Activated gamma-delta T cell treated with Interleukin-2 at 50 U/mL for 16 hours (primary cell): ENCODE results near the gene CHST11.

Source experiments
- DNase-seq: peaks from one replicate; pipeline ENCODE4 v3.0.0-alpha.2; 2020

The CHST11 gene

DNA sequence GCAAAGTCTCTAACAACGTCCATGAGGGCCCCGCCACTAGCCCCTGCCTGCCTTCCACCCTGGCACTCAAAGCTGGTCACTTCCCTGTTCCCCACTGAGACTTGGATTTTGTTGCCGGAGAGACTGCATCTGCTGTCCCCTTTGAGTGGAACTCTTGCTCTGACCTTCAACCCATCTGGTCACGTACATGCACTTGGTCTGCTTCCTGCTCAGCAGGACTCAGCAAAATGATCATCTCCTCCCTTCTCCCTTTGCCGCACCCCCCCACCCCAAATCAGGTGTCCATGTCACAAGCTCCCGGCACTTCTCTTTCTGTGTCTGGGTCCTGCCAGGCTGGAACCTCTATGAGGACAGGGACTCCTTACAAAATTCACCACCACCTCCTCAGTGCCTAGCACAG, 180.9 kb downstream of the CHST11 start:
- no peak for DNase-seq

DNA sequence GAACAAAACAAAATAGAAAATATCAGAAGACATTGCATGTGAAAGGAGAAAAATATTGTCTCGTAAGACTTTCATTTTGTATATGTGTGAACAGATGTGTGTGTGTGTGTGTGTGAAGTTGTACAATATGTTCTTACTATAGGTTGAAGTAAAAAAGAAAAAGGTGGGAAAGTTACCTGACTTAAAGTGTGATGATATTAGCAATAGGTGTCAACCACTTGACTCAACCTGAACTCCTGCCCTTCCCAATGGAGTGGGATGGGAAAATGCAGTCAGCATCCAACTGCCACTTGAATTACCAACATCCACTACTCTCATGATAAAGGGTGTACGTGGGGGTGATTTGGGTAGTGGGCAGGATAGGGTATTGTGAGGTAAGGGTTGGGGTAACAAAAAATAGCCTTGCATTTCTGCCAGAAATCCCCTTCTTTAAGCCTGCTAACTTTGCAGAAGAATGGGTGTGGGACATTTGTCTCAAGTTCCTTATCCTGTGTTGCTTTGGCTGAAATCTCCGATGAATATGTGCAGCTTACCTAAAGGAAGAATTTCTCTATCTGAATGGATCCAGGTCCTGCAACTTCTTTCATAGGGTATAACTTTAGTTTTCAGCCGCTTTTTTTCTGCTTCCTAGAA, 181.6 kb downstream of the CHST11 start:
- DNase-seq = no peak

DNA sequence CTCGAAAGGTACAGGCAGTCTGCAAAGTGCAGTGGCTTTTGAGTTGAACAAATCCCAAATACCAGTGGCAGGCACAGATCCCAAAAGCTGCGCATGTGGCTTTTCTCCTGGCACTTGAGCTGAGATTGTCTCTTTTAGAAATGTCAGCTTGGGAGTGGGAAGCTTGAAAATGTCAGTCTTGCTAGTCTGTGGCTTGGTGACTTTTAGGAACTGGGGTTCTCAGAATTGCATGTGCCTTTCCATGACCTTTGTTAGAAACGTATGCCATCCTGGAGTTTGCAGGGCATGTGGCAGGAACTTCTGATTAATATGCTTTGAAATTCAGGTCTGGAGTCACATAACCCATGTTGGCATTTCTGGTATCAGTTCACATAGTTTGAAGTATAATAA, 182.1 kb downstream of the CHST11 start:
- no peak for DNase-seq

DNA sequence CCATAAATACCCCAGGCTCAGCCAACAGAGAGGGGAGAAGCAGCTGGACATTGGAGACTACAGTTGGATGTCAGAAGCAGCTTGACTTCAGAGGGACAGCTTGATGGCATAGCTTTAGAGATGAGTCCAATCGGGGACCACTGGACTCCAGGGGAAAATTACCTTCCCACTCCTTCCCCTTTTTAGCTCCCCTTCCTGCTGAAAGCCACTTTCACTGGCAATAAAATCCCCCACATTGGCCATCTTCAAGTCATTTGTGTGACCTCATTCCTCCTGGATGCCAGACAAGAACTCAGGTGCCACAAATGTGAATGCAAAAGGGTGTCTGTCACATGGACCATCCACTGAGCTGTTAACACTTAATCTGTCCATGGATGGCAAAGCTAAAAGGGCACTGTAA, 184.2 kb downstream of the CHST11 start:
- no peak for DNase-seq

DNA sequence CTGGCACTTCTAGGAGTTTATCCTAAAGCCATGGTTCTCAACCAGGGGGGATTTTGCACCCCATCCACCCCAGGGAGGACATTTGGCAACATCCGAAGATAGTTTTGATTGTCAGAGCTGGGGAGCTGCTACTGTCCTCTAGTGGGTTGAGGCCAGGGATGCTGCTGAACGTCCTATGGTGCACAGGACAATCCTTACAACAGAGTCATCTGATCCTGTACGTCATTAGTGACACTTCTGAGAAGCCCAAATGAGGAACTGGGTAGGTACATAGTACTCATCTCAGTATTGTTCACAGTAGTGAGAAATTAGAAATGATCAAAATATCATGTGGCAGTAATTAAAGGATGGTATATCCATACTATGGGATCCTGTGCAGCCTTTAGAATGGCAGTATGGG, 185.1 kb downstream of the CHST11 start:
- DNase-seq = no peak

DNA sequence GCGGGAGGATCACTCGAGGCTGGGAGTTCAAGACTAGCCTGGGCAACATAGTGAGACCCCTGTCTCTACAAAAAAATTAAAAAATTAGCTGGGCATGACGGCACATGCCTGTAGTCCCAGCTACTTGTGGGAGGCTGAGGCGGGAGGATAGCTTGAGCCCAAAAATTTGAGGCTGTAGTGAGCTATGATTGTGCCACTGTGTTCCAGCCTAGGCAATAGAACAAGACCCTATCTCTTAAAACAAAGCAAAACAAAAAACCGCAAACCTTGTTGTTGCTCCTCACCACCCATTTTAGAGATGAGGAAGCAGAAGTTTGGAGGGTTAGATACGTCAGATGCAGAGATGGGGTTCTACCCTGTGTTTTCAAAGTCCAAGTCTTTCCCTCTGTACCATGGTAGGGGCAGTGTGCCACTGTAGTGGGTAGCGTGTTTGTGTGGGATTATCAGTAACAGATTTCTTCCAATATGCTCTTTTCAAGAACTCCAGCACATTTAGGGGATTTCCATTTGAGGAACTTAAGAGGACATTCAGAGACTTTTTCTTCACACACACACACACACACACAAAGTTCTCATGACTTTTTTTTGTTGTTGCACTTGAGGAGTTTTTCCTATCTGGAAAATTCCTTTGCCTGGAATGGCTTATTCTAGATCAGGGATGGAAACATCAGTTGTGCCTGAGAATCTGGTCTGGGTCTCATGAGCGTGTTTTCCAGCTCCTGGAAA, 186.5 kb downstream of the CHST11 start:
- DNase-seq = no peak

DNA sequence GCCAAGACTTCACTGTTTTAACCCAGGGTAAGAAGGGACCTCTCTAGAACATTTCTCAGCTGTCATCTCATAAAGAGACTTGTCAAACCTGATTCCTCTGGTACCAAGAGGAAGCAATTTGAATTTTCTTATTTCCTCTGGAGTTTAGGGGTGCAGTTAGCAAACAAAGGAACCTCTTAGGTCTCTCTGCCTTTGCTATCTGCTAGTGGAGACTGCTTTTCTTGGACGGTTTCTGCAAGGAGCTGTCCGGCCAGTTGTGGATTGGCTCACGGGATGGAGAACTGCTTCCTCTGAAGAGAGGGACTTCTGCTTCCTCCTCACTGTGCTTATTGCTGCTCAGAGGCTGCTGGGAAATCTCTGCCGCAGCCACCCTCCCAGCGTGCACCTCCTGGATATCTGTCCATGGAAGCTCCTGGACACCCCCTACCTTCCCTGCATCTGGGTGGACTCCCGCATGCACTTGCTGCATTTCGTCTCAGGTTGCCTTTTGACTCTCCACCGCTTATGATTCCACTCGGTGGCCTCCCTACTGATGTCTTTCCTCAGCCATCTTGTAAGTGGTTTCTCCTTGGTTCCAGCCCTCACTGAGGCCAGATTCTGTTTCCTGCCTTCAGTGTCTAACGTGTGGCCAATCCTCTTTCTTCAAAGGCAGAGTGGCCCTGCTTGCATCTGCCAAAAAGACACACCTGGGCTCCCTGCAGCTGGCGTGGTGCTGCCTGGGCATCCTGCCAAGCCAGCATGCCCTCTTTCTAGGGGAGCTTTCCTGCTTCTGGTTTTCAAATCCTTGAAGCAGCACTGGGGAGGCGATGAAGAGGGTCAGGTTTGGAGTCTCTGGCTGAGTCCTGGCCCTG, 187.3 kb downstream of the CHST11 start:
- DNase-seq = peak; percentile 10

DNA sequence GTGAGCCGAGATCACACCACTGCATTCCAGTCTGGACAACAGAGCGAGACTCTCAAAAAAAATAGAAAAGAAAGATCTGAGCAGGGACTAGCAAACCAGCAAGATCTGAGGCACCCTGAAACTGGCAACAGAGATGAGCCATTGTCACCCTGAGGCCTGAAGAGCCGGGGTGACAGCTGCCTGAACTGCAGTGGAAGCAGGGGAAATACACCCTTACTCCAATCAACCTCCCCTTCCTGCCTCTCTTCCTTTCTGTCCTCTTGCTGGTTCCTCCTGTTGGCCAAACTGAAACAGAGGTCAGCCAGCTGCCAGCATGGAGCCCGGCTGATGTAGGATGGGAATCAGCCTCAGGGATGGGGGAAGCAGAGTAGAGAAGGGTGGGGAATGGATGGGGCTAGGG, 192.0 kb downstream of the CHST11 start:
- DNase-seq = no peak

DNA sequence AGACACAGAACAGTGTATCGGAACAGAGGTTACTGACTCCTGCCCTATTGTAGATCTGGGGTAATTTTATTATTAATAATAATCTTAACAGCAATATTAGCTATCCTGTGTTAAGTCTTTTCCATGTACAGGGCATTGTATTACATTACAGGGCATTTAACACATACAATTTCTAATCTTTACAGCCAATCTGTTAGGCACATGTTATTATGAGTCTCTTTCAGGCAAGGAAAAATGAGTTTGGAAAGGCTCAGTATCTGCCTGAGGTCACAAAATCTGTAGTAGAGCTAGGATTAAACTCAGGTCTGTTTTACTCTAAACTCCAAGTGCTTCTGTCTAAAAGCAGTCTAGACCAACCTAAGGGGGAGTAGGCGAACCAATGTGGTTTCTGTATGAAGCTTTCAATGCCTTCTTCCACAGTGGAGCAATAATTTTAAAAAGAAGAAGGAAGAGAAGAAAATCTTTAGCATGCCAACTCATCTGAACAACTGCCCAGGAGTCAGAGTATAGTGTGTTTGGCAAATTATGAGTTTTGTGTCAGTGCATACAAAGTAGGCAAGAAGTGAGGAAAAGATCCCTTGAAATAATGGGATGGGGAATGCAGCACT, 192.6 kb downstream of the CHST11 start:
- no peak for DNase-seq

DNA sequence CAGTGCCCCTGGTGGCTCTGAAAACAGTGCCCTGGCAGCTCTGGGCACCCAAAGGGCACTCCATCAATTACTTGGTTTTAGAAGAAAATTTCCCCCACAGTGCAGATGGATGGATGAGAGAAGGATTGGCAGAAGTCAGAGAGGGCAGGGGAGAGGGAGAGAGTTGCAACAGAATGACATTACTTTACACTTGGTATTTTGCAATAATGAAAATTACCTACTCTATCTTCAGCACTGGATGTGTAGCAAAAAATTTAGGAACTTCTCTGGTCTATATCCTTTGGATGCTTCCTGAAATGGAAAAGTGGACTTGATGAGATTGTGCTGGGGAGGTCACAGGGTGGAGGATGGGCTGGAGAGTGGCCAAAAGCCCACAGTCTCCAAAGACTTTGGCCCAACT, 193.2 kb downstream of the CHST11 start:
- DNase-seq = no peak

DNA sequence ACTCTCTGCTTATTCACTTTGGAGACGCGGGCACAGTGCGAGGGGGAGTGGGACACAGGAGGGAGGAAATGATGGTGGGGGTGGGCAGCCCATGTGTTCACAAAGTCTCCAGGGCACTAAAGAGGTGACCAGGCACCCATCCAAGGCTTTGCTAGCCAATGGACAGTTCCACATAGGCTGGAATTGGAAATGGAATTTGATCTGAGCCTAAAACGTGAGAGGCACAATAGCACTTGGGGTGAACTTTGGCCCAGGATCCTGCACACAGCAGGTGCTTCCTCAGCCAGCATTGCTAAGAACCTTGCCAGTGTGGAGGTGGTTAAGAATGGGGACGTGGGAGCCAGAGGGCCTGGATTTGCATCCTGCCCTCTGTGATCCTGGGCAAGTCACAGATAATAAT, 193.8 kb downstream of the CHST11 start:
- no peak for DNase-seq

DNA sequence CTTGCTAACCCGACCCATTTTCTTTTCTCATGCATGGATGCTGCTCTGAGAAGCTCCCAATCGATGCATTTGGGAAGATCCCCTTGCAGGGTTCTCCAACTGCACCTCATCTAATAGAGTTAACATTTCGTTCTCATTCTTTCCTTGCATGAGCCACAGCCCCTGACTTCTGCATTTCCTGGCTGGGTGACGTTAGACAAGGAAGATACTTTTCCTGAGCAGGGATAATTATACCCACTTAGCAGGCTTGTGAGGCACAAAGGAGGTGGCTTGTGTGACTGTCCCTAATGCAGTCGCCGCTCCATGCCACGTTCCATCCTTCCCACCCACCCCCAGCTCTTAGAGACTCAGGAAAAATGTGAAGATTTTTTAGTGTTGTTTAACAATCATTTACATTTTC, 195.1 kb downstream of the CHST11 start:
- no peak for DNase-seq

DNA sequence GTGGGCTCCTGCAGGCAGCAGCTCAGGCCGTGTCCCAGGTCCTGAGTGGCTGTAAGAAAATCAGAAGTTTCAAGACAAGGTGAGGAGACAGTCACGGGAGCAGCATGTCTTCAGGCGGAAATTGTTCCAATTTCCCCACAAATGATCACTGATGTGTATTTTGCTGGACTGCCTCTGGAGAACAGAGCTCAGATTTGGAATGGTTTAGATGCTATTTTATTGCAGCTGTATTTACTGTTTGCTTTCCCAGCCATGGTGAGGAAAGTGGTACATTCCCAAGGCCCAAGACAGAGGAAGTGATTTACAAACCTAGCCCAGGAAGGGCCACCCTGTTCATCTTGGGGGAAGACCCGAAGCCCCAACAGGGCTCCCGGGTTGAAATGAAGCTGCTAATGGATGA, 195.6 kb downstream of the CHST11 start:
- no peak for DNase-seq

DNA sequence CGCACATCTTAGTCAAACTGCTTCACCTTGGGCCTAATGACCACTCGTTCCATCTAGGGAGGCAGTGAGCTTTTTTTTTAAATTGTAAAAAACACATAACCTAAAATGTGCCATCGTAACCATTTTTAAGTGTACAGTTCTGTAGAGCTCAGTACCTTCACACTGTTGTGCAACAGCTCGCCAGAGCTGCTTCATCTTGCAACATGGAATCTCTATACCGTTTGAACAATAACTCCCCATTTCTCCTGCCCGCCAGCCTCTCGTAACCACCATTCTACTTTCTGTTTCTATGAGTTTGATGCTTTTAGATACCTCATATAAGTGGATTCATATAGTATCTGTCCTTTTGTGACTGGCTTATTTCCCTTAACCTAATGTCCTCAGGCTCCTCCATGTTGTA, 196.2 kb downstream of the CHST11 start:
- no peak for DNase-seq

DNA sequence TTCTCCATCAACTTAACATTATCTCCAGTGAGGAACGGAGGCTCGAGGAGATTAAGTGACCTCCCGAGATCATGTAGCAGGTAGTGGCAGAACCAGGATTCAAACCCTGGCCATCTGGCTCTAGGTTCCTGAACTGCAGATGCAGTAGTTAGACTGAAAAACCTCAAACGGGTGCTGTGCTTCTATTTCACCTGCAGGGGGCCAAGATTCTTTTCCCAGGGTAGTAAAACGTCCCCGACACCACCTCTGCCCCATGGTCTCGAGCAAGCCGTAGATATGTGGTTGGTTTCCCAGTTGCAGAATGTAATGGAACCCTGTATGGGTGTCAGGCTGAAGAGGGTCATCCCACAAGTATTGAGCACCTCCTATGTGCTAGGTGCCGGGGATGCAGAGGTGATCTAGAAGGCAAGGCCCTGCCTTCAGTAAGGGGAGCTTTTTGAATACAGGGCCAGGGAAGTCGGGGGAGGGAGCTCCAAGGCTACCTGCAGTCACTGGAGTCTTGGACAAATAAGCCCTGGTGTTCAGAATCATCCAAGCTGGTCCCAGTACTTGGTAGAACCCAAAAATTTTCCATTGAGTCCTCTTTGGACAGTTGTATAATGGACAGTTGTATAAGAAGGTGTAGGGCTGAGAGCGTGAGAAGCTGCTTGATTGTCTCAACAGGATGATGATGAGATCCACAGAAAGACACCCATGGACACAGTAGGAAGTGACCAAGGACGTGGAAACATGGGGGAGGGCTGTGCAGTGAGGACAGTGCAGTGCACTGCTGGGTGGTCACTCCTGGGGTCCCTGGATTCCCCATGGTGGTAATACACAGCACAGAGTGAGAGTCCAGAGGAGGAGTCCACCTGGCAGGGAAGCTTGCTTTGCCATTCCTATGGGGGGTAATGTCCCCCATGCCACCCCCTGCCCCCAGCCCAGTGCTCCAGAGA, 197.2 kb downstream of the CHST11 start:
- DNase-seq = peak; percentile 11

DNA sequence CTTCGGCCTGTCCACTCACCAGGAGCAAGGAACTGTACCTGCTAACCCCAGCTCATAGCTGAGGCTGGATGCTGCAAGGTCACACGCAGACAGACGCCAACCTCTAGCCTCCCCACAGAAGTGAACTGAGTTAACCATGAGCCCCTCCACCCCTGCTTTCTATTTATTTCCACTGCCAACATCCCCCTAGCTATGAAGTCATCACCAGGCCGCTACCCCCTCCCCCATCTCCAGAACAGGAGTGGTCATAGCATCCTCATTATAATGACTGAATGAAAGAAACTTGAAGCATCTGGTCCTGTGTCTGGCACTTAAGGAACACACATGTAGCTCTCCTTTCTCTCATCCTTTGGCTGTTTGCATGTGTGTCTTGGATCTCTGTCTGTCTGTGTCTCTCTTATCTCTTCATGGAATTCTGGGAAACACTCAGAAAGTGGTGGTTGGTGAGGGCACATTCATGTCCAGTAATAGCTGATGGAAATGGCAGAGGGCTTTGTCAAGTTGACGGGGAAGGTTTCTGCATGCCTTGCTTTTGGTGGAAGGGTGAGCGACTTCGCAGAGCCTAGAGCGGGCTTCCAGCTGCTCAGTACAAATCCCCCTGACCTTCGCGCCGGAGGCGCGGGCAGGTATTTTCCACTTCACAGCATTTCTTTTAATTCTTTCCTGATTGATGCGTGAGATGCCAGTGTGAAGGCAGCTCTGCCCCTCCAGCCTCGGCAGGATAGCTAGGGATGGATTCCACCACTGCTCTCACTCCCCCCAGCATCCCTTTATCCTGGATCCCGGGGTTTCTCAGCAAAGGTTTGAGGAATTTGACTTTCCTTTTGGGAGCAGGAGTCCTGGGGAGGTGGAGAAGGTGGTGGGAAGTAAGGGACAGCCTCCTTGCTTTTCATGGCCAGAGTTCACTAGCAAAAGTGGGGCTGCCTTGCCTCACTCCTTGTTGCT, 198.2 kb downstream of the CHST11 start:
- no peak for DNase-seq

DNA sequence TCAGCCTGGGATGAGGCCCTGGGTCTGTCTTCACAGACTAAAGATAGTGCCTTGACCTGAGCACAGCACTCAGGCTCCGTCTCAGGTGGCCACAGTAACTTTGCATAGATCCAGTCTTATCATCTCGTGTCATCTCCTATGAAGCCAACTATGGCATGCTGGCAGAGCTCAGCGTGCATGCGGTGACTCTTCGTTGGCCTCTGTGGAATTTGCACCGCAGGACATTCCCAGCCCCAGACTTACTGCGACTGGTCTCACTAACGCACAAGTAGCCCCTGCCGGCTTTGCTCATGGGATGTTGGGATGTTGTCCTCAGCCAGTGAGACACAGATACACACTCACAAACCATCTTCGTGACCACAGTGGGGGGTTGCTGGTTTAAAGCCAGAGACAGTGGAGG, 199.6 kb downstream of the CHST11 start:
- DNase-seq = no peak

DNA sequence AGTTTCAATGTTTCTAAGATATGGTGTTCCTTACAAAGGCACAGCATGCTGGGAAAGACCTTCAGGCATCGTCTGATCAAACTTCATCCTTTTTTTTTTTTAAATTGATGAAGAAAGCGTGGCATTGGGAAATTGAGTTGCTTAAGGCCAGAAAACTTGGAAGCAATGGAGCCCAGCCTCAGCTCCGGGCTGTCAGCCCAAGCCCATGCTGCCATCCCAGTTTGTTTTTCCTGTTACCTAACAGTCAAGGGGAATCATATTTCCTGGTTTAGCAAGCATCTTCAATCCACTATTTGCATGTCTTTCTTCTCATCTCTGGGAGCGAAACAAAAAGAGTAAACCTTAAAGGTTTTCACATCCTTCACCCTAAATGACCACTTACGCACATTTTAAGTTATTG, 200.2 kb downstream of the CHST11 start:
- DNase-seq = no peak

DNA sequence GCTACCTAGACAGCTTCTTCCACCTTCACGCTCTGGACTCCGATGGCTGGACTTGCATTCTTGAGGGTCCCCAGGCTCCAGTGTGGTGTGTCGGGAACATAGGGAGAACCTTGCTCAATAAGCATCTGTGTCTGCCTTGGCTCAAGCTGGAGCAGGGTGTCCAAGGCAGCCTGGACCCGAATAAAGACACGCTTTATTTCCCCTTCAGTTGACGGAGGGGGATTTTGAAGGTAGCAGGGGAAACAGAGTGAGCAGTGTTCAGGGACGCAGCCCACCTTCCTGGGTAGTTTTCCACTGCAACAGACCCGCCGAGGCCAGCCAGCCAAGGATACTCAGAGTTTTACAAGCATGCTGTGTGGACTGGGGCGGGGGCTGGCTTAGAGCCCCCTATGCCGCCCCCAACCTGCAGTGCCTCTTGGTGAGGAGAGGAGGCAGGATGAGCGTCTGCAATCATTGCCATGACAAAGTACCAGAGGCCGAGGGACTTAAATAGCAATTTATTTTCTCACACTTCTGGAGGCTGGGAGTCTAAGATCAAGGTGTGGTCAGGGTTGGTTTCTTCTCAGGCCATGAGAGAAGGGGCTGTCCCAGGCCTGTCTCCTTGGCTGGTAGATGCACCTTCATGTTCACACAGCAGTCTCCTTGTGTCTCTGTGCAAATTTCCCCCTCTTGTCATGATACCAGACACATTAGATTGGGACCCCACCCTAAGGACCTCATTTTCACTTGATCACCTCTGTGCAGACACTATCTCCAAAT, 201.2 kb downstream of the CHST11 start:
- DNase-seq = no peak

DNA sequence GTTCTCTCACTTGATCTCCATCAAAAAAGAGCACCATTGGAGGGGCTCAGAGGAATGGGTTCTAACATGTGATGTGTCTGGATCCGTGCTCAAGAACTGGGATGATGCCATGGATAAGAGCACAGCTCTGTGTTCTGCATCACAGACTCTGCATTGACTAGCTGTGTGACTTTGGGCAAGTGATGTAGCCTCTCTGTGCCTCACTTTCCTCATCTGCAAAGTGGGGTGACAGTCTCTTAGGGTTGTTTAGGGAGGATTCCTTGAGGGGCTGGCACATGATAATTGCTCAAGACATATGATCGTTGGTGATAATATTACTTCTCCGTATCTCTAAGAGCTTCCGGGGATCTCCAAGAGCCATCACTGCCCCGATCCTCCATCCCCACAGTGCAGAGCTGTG, 202.3 kb downstream of the CHST11 start:
- DNase-seq = no peak

DNA sequence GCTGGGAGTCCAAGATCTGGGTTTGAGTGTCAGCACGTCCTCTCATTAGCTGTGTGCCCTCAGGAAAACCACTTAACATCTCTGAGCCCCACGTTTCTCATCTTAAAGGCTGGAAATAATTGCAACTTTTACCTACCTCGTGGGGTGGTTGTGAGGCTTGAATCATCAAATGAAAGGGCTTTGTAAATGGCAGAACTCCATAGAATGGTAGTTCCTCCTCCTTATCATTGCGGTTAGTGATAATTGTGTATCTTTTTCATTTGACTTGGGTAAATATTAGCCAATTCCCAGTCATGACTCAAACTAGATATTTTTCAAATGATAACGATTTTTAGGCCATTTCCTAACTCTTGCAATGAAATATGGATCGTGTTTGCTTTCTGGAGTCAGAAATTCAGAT, 205.5 kb downstream of the CHST11 start:
- DNase-seq = no peak
